ENCODE results near the gene AGTR1.

DNA sequence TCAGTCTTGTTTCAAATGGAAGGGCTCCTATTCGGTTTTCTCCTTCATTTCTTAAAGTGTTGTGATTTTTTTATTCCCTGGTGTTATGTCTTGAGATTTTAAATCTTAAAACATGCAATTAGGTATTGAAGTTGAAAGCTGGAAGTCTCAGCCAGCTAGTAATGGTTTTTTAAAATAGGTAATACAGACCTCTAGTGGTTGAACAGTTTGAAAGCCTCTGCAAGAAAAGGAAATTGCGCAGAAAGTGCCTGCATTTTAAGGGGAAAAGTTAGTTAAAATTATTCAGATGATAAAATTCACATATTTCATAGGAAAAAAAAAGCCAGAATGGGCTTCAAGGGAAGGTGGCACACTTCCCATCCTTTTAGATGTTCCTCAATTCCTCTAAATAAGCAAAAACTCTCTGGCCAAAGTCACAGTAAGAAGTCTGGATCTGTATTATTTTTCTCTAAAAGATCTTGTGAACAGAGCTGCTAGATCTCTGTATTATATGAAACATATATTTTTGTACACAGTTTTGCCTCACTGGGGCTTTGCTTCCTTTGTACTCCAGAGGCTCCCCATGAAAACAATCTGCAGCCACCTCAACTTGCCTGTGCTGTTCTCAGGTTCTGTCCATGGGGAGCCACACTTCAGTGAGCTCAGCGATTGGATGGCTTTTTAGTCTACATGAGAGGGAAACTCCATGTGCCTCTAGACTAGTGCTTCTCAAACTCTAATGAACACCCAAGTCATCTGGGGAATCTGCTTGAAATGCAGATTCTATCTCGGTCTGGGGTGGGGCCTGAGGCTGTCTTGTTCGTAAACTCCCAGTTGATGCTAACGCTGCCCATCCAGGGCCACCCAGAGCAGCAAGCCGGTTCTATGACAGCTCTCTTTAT is 21.5 kb downstream of the AGTR1 start:
- TF ChIP-seq, protein P1, sequence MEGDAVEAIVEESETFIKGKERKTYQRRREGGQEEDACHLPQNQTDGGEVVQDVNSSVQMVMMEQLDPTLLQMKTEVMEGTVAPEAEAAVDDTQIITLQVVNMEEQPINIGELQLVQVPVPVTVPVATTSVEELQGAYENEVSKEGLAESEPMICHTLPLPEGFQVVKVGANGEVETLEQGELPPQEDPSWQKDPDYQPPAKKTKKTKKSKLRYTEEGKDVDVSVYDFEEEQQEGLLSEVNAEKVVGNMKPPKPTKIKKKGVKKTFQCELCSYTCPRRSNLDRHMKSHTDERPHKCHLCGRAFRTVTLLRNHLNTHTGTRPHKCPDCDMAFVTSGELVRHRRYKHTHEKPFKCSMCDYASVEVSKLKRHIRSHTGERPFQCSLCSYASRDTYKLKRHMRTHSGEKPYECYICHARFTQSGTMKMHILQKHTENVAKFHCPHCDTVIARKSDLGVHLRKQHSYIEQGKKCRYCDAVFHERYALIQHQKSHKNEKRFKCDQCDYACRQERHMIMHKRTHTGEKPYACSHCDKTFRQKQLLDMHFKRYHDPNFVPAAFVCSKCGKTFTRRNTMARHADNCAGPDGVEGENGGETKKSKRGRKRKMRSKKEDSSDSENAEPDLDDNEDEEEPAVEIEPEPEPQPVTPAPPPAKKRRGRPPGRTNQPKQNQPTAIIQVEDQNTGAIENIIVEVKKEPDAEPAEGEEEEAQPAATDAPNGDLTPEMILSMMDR (IDR thresholded peaks at IDR 0.05; ENCODE audit: low read depth, low read length, missing input control) = peak; percentile 39
- TF ChIP-seq FOXA1 (IDR thresholded peaks at IDR 0.05) = no peak
- TF ChIP-seq, protein P2, sequence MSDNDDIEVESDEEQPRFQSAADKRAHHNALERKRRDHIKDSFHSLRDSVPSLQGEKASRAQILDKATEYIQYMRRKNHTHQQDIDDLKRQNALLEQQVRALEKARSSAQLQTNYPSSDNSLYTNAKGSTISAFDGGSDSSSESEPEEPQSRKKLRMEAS (IDR thresholded peaks at IDR 0.05) = no peak
- TF ChIP-seq TAF1 (conservative IDR thresholded peaks at IDR 0.05) = no peak
- TF ChIP-seq JUND (IDR thresholded peaks at IDR 0.05) = no peak
- no peak for TF ChIP-seq EGR1 (IDR thresholded peaks at IDR 0.05; ENCODE audit: low read depth in 2 of 2)
- TF ChIP-seq, protein P3, sequence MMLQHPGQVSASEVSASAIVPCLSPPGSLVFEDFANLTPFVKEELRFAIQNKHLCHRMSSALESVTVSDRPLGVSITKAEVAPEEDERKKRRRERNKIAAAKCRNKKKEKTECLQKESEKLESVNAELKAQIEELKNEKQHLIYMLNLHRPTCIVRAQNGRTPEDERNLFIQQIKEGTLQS (IDR thresholded peaks at IDR 0.05) = no peak
- TF ChIP-seq, protein P4, sequence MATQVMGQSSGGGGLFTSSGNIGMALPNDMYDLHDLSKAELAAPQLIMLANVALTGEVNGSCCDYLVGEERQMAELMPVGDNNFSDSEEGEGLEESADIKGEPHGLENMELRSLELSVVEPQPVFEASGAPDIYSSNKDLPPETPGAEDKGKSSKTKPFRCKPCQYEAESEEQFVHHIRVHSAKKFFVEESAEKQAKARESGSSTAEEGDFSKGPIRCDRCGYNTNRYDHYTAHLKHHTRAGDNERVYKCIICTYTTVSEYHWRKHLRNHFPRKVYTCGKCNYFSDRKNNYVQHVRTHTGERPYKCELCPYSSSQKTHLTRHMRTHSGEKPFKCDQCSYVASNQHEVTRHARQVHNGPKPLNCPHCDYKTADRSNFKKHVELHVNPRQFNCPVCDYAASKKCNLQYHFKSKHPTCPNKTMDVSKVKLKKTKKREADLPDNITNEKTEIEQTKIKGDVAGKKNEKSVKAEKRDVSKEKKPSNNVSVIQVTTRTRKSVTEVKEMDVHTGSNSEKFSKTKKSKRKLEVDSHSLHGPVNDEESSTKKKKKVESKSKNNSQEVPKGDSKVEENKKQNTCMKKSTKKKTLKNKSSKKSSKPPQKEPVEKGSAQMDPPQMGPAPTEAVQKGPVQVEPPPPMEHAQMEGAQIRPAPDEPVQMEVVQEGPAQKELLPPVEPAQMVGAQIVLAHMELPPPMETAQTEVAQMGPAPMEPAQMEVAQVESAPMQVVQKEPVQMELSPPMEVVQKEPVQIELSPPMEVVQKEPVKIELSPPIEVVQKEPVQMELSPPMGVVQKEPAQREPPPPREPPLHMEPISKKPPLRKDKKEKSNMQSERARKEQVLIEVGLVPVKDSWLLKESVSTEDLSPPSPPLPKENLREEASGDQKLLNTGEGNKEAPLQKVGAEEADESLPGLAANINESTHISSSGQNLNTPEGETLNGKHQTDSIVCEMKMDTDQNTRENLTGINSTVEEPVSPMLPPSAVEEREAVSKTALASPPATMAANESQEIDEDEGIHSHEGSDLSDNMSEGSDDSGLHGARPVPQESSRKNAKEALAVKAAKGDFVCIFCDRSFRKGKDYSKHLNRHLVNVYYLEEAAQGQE (IDR thresholded peaks at IDR 0.05) = no peak
- no peak for TF ChIP-seq NR2F2 (IDR thresholded peaks at IDR 0.05)
- no peak for TF ChIP-seq RXRA (IDR thresholded peaks at IDR 0.05)
- TF ChIP-seq SP1 (IDR thresholded peaks at IDR 0.05) = no peak
- peak; percentile 76 to 78 for TF ChIP-seq RAD21 (IDR thresholded peaks at IDR 0.05)
- no peak for TF ChIP-seq YY1 (IDR thresholded peaks at IDR 0.05)
